Ovary (tissue), 9 donors: ENCODE results near the gene LPCAT2. TPM values are rescaled to one million over a fixed set of nuclear protein-coding genes. Genes with fewer than 3 reads are reported as not detected.

Experiments
- DNase-seq, 5 donors: peaks; one replicate each; pipeline ENCODE4 v3.0.0-alpha.2; 2019 to 2020
- H3K27ac ChIP-seq, 2 donors: fragments of 200-600 bp; one replicate each; pipeline versions ENCODE4 v1.5.1 to v1.8.0; 2019 to 2022
- H3K27me3 ChIP-seq: fragments of 200-600 bp; one replicate; pipeline ENCODE4 v1.8.0; 2022
- H3K36me3 ChIP-seq: fragments of 200-600 bp; sonication (generic); one replicate; pipeline ENCODE4 v1.5.1; 2019
- H3K4me1 ChIP-seq: one replicate; pipeline ENCODE4 v1.8.1; 2013; ENCODE audit warnings: mild to moderate bottlenecking, moderate library complexity; ENCODE audit not compliant: insufficient read depth
- H3K4me3 ChIP-seq: fragments of 200-600 bp; sonication (generic); one replicate; pipeline ENCODE4 v1.5.1; 2017
- H3K9me3 ChIP-seq, 2 donors: fragments of 200-600 bp in 1 of 2; sonication (generic) in 1 of 2; one replicate each; pipeline versions ENCODE4 v1.5.1 to v1.8.1; 2013 to 2019; ENCODE audit warnings: mild to moderate bottlenecking in 1 of 2, moderate library complexity in 1 of 2
- EP300 ChIP-seq: sonication (generic); formaldehyde crosslinking; IDR thresholded peaks from one replicate; pipeline ENCODE4 v1.6.1; 2017; ENCODE audit warnings: antibody characterized with exemption
- POLR2A ChIP-seq: fragments of 450-650 bp; IDR thresholded peaks from one replicate; pipeline ENCODE4 v1.6.1; 2017; ENCODE audit warnings: antibody characterized with exemption, mild to moderate bottlenecking, moderate library complexity
- WGBS, 3 donors: extraction: QIAGEN DNeasy Blood & Tissue Kit in 1 of 3; methylation state at CpG; one replicate each; pipeline versions ENCODE4 v1.1.5 to v1.1.7; 2013 to 2017; 5-methylcytosine and 5-hydroxymethylcytosine counted together
- intact Hi-C, 4 donors: fragments of 100-400 bp; cut with DNase I; formaldehyde crosslinking; loops; one replicate each; pipeline versions ENCODE4 v1.11.0 to v1.15.1; 2022 to 2023
- polyA plus RNA-seq, 2 donors: library from polyadenylated mRNA; stranded (reverse); fragments of 200-250 nt in 1 of 2; fragments of 350-450 nt in 1 of 2; fragmentation: Illumina TruSeq in 1 of 2; extraction: RNeasy Lipid Tissue Mini Kit (QIAGEN cat#74804) in 1 of 2; gene quantifications; one replicate each; pipeline ENCODE4 v1.2.3, GENCODE V29; 2013 to 2014
- total RNA-seq, 7 donors: library from RNA; depleted of rRNA in 2 of 7; stranded (reverse); fragments of >200 nt in 2 of 7; fragmentation: NEBNext Ultra II Directional in 3 of 7; extraction: Animal tissue kit (Norgen Biotek cat#: 25700) in 3 of 7; gene quantifications; one replicate each; pipeline versions ENCODE4 v1.1.0 to v1.2.4, GENCODE V29; 2016 to 2023
- TF ChIP-seq, protein P1 (sequence below), 3 donors: fragments of 450-650 bp in 2 of 3; fragments of 200-600 bp in 1 of 3; IDR thresholded peaks; one replicate each; pipeline versions ENCODE4 v1.5.1 to v1.8.0; 2016 to 2022; ENCODE audit warnings: antibody characterized with exemption in 3 of 3, mild to moderate bottlenecking in 1 of 3
- donor health status: DM: no; HTN: no; CAD: no; lungs with moderate emphysema.
- donor health status: DM: no; HTN: no; CAD: no.
- donor health status: Bipolar disorder and iron deficiency.
- donor health status: DM: yes; HTN: yes; CAD: no.
- donor health status: DM: no; HTN: no; CAD: no.
- donor health status: DM: yes; HTN: yes; CAD: no.

Gene LPCAT2
- total and polyA plus RNA-seq, 9 donors, result 12.2 to 39.7 (median 22.3) TPM

DNA sequence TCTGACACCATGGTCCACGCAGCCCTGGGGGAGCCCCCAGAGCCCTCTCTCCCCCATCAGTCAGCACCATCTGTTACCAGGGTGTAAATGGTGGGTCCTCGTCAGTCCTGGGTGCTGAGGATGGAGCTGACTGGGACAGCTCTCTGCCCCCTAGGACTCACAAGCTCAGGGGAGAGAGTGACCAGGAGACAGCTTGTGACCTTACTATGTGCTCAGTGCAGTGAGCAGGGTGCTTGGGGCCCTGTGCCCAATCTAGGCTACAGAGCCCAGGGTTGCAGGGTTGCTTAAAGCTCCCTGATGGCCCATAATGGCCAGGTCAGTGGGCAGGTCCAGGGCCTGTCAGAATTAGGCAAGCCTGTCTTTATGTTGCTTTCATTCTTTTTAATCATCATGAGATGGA lies 18.6 kb upstream of the LPCAT2 start:
- WGBS, 3 donors, result 91 to 98% (median 95%) methylated on average over 2 of the region's 2 CpGs
- Histone ChIP-seq H3K27ac (no peak overlapping the region), H3K9me3 (no peaks in the 10 kb centered on the region), H3K4me1 (no peaks in the 10 kb centered on the region), H3K36me3 (no peaks in the 10 kb centered on the region), H3K4me3 (no peak overlapping the region), H3K27me3 (no peaks in the 10 kb centered on the region)
- DNase-seq, result peak in 1 of 5 donors; percentile 3
- TF ChIP-seq, protein P1, sequence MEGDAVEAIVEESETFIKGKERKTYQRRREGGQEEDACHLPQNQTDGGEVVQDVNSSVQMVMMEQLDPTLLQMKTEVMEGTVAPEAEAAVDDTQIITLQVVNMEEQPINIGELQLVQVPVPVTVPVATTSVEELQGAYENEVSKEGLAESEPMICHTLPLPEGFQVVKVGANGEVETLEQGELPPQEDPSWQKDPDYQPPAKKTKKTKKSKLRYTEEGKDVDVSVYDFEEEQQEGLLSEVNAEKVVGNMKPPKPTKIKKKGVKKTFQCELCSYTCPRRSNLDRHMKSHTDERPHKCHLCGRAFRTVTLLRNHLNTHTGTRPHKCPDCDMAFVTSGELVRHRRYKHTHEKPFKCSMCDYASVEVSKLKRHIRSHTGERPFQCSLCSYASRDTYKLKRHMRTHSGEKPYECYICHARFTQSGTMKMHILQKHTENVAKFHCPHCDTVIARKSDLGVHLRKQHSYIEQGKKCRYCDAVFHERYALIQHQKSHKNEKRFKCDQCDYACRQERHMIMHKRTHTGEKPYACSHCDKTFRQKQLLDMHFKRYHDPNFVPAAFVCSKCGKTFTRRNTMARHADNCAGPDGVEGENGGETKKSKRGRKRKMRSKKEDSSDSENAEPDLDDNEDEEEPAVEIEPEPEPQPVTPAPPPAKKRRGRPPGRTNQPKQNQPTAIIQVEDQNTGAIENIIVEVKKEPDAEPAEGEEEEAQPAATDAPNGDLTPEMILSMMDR (IDR thresholded peaks at IDR 0.05), result no peak
- TF ChIP-seq EP300, result no peak
- intact Hi-C loops, result no loop called here

DNA sequence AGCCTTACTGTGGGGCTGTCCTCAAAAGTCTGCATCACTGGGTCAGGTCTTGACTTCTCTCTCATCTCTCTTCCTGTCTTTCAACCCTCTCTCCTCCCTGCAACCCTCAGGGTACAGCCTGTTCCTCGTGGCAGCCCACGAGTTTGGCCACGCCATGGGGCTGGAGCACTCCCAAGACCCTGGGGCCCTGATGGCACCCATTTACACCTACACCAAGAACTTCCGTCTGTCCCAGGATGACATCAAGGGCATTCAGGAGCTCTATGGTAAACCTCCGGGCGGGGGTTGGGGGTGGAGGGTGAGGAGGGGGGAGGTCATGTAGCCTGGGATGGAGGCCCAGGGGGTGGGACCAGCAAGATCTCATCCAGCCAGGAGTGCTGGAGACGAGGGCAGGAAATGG lies 17.2 kb upstream of the LPCAT2 start:
- H3K4me1 ChIP-seq, result no peaks in the 10 kb centered on the region
- WGBS, 3 donors, result 35 to 59% (median 47%) methylated on average over 7 of the region's 7 CpGs
- no peak overlapping the region for H3K4me3 ChIP-seq
- H3K27me3 ChIP-seq, result no peaks in the 10 kb centered on the region
- H3K36me3 ChIP-seq, result no peaks in the 10 kb centered on the region
- DNase-seq, result peak in 2 of 5 donors; percentile 38 to 74
- TF ChIP-seq POLR2A (no peak), EP300 (no peak)
- TF ChIP-seq, protein P1 (IDR thresholded peaks at IDR 0.05), result no peak
- intact Hi-C loops, result no loop called here
- no peak overlapping the region for H3K27ac ChIP-seq
- no peaks in the 10 kb centered on the region for H3K9me3 ChIP-seq

DNA sequence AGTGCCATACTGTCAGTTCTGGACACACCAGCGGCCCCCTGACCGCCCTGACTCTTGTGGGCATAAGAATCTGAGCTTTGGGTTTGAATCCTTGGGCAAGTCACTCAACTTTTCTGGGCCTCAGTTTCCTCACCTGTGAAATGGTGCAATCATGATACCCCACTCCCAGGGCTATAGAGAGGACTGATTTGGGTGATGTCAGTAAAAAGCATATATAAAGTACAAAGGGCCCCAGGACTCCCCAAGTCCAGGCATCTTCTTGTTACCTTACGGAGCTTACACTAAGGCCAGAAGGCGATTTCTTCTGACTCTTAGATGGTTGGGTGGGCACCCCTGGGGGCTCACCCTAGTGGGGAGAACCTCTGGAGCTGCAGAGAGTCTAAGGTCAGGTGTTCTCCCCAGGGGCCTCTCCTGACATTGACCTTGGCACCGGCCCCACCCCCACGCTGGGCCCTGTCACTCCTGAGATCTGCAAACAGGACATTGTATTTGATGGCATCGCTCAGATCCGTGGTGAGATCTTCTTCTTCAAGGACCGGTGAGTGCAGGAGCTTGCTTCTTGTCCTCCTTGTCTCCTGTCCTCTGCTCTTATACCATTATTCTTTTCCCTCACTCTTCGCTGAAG lies 16.0 kb upstream of the LPCAT2 start:
- TF ChIP-seq, protein P1 (IDR thresholded peaks at IDR 0.05), result no peak
- TF ChIP-seq POLR2A (no peak), EP300 (no peak)
- Histone ChIP-seq H3K4me1 (no peaks in the 10 kb centered on the region), H3K27me3 (no peaks in the 10 kb centered on the region), H3K4me3 (no peak overlapping the region), H3K36me3 (no peaks in the 10 kb centered on the region), H3K9me3 (no peaks in the 10 kb centered on the region), H3K27ac (no peak overlapping the region)
- WGBS, 3 donors, result 82 to 91% (median 83%) methylated on average over 10 of the region's 10 CpGs
- peak in 2 of 5 donors; percentile 5 to 15 for DNase-seq
- intact Hi-C loops, result no loop called here

DNA sequence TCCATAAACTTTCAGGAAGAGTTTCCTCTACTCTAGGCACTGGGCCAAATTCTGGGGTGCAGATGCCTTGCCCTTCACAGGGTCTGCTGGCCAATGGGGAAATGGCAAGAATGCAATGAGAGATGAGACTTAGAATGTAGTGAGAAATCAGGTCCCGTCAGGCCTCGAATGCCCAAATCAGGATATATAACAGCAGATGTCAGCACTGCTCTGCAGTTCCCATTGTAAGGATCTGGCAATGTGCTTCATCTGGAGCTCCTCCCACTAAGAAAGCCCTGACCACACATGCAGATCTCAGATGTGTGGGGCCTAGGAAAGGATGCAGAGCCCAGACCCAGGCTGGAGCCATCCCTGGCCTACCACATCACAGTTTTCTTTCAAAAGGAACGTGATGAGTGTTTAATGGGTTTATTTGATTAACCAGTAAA lies 13.9 kb upstream of the LPCAT2 start:
- Histone ChIP-seq H3K36me3 (no peaks in the 10 kb centered on the region), H3K27me3 (no peaks in the 10 kb centered on the region), H3K4me3 (no peak overlapping the region), H3K4me1 (no peaks in the 10 kb centered on the region), H3K27ac (no peak overlapping the region), H3K9me3 (no peaks in the 10 kb centered on the region)
- WGBS, 3 donors, result 2 to 13% (median 9%) methylated on average over 3 of the region's 3 CpGs
- intact Hi-C loops, result no loop called here
- peak in 3 of 5 donors; percentile 52 to 63 (median 53) for DNase-seq
- no peak for TF ChIP-seq POLR2A
- TF ChIP-seq, protein P1 (IDR thresholded peaks at IDR 0.05), result no peak
